WI38 (cell line): ENCODE measurements around the gene HPS1.

Source experiments
- H3K4me3 ChIP-seq: 2 replicates; pipeline ENCODE4 v1.5.1; 2011; ENCODE audit warnings: low read depth, mild to moderate bottlenecking, control low read depth, low read length
- CTCF ChIP-seq: IDR thresholded peaks from 2 replicates; pipeline ENCODE4 v1.5.1; 2012; ENCODE audit warnings: low read depth, mild to moderate bottlenecking, control low read depth, low read length

Gene HPS1

DNA sequence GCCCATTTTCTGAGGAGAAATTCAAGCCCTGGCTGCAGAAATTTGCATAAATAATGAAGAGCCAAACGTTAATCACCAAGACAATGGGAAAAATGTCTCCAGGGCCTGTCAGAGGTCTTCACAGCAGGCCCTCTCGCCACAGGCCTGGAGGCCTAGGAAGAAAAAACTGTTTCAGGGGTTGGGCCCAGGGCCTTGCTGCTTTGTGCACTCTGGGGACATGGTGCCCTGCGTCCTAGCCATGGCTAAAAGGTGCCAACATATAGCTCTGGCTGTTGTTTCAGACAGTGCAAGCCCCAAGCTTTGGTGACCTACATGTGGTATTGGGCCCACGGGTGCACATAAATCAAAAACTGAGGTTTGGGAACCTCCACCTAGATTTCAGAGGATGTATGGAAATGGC, 8.0 kb downstream of the HPS1 start:
- H3K4me3 ChIP-seq = no peak overlapping the region

GRCh38 chr10:98436704-98437103, 10.0 kb downstream of the HPS1 start:
- H3K4me3 ChIP-seq = no peak overlapping the region

More for the DNA sequence above, 8.0 kb downstream of the HPS1 start:
- no peak for TF ChIP-seq CTCF

GRCh38 chr10:98435178-98435577, 11.6 kb downstream of the HPS1 start:
- TF ChIP-seq CTCF = no peak

More at GRCh38 chr10:98436704-98437103, 10.0 kb downstream of the HPS1 start:
- TF ChIP-seq CTCF = no peak

DNA sequence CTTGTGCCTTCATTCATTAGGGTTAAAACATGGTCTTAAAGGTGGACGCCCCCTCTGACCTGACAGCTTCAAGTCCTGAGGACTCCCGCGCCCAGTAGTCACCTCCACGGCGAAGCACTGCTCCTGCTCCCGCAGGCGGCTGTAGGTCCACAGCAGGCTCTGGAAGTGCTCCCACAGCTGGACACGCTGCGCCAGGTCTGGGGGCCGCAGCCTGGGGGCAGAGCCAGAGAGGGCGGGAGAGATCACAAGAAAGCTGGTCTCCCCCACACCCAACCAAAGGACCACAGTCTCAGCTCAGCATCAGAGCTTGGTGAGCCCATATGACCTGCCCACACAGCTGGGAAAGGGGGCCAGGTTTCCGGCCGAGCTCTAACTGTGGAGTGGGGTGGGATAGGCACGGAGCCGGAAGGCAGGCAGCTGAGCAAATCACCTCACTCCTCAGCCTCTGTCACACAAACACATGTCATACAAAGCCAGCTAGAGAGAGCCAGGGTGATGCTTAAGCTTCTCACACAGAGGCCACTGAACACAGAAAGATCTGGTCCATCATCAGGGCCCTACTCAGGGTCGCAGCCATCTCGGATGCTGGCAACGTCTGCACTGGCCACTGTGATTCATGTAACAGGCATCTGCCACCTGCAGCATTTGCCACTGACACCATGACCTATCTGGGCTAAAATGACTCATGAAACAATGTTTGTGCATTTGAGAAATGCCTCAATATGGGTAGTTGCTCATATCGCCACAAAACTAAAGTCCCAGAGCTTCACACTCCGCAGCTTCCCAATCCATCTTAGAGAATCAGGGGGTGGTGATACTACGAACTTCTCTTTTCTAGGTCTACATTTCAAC, 12.6 kb downstream of the HPS1 start:
- no peak overlapping the region for H3K4me3 ChIP-seq
- TF ChIP-seq CTCF = no peak

More at GRCh38 chr10:98435178-98435577, 11.6 kb downstream of the HPS1 start:
- H3K4me3 ChIP-seq = no peak overlapping the region

- no peak for TF ChIP-seq CTCF
- no peak overlapping the region for H3K4me3 ChIP-seq
Observed at GRCh38 chr10:98433371-98433770, 13.4 kb downstream of the HPS1 start.

DNA sequence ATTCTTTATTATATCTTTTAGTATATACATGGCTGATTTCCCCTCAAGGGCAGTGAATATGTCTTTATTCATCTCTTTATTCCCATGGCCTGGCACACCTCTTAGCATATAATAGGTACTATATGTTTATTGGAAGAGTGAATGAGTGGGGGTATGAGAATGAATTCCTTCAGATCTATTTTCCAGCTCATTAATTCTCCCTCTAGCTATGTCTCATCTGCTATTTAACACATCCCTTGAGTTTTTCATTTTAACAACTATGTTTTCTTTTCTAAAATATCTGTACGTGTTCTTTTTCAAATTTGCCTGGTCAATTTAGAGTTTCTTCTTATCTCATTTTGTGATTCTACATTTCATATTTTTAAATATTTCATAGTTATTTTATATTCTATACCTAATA, 14.4 kb downstream of the HPS1 start:
- no peak overlapping the region for H3K4me3 ChIP-seq
- TF ChIP-seq CTCF = no peak

- TF ChIP-seq CTCF = no peak
- no peak overlapping the region for H3K4me3 ChIP-seq
Observed at GRCh38 chr10:98431016-98431415, 15.7 kb downstream of the HPS1 start.
